ENCODE measurements around the gene EIF4E1B.

DNA sequence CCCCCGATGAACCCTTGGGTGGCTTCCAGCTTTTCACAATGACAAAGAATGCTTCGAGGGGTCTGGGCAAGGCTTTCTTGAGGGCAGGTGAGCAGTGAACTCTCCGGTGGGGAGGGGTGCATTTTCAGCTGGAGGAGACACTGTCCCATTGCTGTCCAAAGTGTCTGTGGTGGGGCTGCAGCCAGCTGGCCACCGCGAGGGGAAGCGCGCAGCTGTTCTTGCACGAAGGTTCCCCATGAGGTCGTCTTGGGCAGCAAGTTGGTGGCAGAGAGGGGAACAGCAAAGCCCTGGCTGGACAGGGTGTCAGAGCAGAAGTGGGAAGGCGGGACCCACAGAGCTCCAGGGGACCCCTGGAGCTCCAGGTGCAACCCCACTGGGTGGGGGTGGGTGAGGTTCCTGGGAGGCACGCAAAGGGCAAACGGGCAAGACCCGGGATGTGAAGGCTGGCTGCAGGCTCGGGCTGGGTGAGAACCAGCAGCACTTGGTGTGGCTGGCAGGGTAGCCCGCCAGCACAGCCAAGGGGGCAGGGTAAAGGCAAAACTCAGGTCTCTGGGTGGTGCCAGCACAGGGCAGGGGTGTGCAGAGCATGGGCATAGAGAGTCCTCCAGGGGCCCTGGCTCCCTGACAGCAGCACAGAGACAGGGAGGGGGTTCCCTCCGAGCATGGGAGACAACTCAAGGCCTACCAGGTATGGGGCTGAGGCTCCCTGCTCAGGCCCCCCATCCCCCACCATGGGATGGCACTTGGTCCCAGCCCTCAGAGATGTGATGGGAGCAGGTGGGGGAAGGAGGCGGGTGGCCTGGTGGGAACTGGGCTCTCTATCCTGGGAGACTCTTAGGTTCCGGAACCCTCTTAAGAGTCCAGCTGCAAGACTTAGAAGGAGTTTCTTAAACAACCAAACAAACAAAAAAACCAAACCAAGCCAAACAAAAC lies 43.4 kb downstream of the EIF4E1B start:
- TF ChIP-seq POLR2A (IDR thresholded peaks at IDR 0.05), result no peak
- TF ChIP-seq, protein P1, sequence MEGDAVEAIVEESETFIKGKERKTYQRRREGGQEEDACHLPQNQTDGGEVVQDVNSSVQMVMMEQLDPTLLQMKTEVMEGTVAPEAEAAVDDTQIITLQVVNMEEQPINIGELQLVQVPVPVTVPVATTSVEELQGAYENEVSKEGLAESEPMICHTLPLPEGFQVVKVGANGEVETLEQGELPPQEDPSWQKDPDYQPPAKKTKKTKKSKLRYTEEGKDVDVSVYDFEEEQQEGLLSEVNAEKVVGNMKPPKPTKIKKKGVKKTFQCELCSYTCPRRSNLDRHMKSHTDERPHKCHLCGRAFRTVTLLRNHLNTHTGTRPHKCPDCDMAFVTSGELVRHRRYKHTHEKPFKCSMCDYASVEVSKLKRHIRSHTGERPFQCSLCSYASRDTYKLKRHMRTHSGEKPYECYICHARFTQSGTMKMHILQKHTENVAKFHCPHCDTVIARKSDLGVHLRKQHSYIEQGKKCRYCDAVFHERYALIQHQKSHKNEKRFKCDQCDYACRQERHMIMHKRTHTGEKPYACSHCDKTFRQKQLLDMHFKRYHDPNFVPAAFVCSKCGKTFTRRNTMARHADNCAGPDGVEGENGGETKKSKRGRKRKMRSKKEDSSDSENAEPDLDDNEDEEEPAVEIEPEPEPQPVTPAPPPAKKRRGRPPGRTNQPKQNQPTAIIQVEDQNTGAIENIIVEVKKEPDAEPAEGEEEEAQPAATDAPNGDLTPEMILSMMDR (IDR thresholded peaks at IDR 0.05), result no peak
